ENCODE measurements around the gene XPO4. TPM values are rescaled to one million over a fixed set of nuclear protein-coding genes. Genes with fewer than 3 reads are reported as not detected.
"Not testable (repeated sequence)": the region's sequence is repeated elsewhere in the genome, so short reads cannot be mapped to it uniquely, and the experiment has no call there.

Gene XPO4
- total RNA-seq, 2 donors from 2014 or later: 10.5 to 13.6 TPM

GRCh38 chr13:20769834-20770233 is 132.7 kb downstream of the XPO4 start:
- DNase-seq: no peak
- ATAC-seq: no peak
- intact Hi-C loops (cut with DNase I, micrococcal nuclease): no loop called here

DNA sequence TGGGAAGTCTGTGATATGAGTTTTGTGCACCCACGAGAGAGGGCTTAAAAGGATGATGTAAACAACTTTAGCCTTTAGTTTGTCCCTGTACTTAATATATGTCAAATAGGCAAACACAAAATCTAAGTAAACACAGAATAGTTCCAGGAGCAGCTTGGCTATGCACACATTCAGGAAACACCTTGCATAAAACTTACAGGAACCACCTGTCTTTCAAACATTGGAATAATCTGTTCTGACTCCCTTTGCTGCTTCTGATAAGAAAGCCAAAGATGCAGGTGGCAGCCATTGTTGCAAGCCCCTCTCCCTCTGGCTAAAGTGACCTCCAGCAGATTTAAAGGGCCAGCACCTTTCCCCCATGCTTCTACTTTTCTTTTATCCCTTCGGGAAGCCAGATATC is 133.5 kb downstream of the XPO4 start:
- ATAC-seq (no peak), DNase-seq (no peak)
- intact Hi-C loops (cut with DNase I, micrococcal nuclease): no loop called here

- ATAC-seq (no peak), DNase-seq (no peak)
- intact Hi-C loops (cut with DNase I, micrococcal nuclease): no loop called here
Measured at GRCh38 chr13:20767309-20767943, 135.1 kb downstream of the XPO4 start.

GRCh38 chr13:20760872-20761271 is 141.7 kb downstream of the XPO4 start:
- DNase-seq (no peak), ATAC-seq (peak; percentile 88)
- intact Hi-C loops (cut with DNase I, micrococcal nuclease): no loop called here

GRCh38 chr13:20754009-20754408 is 148.5 kb downstream of the XPO4 start:
- ATAC-seq (no peak), DNase-seq (no peak)
- intact Hi-C loops (cut with DNase I, micrococcal nuclease): no loop called here

- ATAC-seq (no peak), DNase-seq (no peak)
- intact Hi-C loops (cut with DNase I, micrococcal nuclease): no loop called here
Measured at GRCh38 chr13:20749377-20749776, 153.2 kb downstream of the XPO4 start.

GRCh38 chr13:20743830-20744404 is 158.6 kb downstream of the XPO4 start:
- DNase-seq; intact Hi-C loops (cut with DNase I, micrococcal nuclease); ATAC-seq: not testable (repeated sequence)

DNA sequence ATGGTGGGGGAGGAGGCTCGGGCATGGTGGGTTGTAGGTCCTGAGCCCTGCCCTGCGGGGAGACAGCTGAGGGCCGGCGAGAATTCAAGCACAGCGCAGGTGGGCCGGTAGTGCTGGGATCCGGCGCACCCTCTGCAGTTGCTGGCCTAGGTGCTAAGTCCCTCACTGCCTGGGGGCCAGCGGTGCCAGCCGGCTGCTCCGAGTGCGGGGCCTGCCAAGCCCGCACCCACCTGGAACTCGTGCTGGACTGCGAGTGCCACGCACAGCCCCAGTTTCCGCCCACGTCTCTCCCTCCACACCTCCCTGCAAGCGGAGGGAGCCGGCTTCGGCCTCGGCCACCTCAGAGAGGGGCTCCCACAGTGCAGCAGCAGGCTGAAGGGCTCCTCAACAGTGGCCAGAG is 162.5 kb downstream of the XPO4 start:
- no peak for DNase-seq
- no peak for ATAC-seq
- intact Hi-C loops (cut with DNase I, micrococcal nuclease): no loop called here

GRCh38 chr13:20738616-20739015 is 163.9 kb downstream of the XPO4 start:
- DNase-seq: no peak
- intact Hi-C loops (cut with DNase I, micrococcal nuclease): no loop called here
- no peak for ATAC-seq

DNA sequence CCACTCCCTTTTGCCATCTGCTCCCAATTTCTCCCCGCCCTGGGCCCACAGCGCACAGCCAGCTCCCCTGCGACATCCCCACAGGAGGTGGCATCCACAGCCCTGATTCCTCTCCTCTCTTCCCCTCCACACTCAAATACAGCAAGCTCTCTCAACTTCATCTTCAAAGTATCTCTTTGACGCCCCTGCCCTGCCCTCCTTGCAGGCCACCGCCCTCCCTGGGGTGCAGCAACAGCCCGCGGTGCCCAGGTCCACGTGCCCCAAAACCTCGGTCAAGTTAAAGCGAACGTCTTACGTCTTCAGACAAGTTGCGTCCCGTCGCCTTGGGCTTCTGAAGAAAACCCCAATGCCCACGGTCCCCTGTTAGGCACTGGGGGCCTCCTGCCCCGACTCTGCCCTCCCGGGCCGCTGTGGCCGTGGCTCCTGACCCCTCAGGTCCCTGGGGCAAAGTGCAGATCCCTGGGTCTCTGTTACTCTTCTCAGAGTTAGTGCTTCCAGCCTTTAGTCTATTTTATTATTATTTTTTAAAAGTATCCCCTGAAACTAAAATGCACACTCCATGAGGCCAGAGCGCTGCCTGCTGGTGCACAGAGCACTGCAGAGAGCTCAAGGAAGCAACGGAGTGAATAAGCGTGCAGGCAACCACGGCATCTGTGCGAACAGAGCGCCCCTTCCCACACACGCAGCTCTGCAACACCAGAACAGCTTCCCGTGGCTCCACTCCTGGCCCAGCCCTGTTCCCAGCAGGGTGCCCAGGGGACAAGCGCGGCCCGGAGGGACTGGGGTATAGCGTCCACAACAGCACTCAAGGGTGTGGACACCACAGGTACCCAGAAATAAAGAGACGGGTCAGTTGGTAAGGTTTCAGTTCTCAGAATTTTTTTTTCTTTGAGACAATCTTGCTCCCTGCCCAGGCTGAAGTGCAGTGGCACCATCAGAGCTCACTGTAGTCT is 172.6 kb downstream of the XPO4 start:
- intact Hi-C loops (cut with DNase I, micrococcal nuclease): no loop called here

DNA sequence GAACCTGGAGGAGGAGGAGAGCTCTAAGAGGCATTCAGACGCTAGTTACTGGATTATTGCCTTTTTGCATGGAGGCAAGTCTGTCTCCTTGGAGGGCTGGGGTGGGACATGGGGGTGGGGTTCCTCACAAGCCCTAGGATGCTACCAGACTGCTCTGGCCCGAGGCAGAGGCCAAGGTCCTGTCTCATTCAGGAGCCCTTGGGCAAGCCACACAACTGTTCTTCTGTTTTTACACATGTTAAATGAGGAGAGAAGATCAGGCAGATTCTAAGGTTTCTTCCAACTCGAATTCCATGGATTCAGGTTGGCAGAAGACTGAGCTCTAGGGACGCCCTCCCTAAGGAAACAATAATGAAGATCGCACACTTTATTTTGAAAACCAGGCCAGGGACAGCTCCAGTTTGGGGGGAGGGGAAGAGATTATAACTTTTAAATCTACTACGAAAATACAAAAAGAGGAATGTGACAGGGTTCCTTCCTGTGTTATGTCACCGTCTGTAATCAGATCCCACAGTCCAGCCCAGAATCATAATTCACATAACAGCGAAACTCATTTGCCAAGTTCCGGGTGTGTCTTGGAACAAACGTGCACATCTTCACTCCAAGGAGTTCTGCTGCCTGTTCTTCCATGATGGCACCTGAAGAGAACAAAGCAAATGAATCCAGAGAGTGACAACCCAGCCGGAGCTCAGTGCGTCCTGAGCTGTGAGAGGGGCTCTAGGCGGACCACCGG is 173.8 kb downstream of the XPO4 start:
- intact Hi-C loops (cut with DNase I, micrococcal nuclease): no loop called here
- DNase-seq (no peak), ATAC-seq (no peak)

More for the DNA sequence above, 172.6 kb downstream of the XPO4 start:
- DNase-seq (no peak), ATAC-seq (no peak)

DNA sequence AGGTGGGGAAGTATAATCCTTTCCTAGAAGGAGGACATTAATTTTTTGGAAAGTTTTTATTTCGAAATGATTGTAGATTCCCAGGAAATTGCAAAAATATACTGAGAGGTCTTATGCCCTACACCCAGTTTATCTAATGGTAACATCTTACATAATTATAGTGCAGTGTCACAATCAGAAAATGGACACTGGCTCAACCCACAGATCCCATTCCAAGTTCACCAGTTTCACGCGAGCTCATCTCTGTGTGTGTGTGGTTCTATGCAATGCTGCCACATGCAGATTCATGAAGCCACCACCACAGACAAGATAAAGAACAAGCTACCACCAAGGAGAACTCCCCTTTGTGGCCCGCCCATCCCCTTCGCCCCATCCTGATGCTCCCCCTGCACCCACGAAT is 174.7 kb downstream of the XPO4 start:
- no peak for ATAC-seq
- intact Hi-C loops (cut with DNase I, micrococcal nuclease): no loop called here
- DNase-seq: no peak

Other genes with a start within 250 kb of the XPO4 start
- gene IL17D, start 199.0 kb downstream of the XPO4 start, total RNA-seq: 1 to 10 TPM; 1.2 to 1.7 TPM
- 1 to 10 TPM; 3.5 to 5.5 TPM for gene EEF1AKMT1, start 128.8 kb downstream of the XPO4 start, total RNA-seq
- gene LATS2, start 158.8 kb upstream of the XPO4 start, total RNA-seq: 10 to 100 TPM in 1 of 2 donors, 1 to 10 TPM in 1; 7.5 to 14.8 TPM
- gene SAP18, start 237.4 kb upstream of the XPO4 start, total RNA-seq: 100 to 1,000 TPM; 192 to 200 TPM